IPS-NIHi7 (cell line): Measurements from ENCODE around the gene DENND1B.
"Not testable (repeated sequence)": the region's sequence is repeated elsewhere in the genome, so short reads cannot be mapped to it uniquely, and the experiment has no call there.

Experiments used
- DNase-seq: peaks from one replicate; pipeline ENCODE4 v3.0.0; 2012; ENCODE audit warnings: mixed read lengths; ENCODE audit errors: extremely low spot score

Gene DENND1B

GRCh38 chr1:197743578-197743977 is 31.7 kb downstream of the DENND1B start:
- no peak for DNase-seq

GRCh38 chr1:197740992-197741391 is 34.3 kb downstream of the DENND1B start:
- DNase-seq, result no peak

- DNase-seq, result no peak
Measured at GRCh38 chr1:197738927-197739326, 36.4 kb downstream of the DENND1B start.

- DNase-seq, result no peak
Measured at GRCh38 chr1:197737916-197738315, 37.4 kb downstream of the DENND1B start.

GRCh38 chr1:197736685-197737084 is 38.6 kb downstream of the DENND1B start:
- DNase-seq, result no peak

GRCh38 chr1:197735461-197735860 is 39.8 kb downstream of the DENND1B start:
- no peak for DNase-seq

- no peak for DNase-seq
Measured at GRCh38 chr1:197733324-197733723, 42.0 kb downstream of the DENND1B start.

GRCh38 chr1:197732187-197732586 is 43.1 kb downstream of the DENND1B start:
- DNase-seq, result no peak

- DNase-seq, result no peak
Measured at GRCh38 chr1:197731449-197731848, 43.8 kb downstream of the DENND1B start.

GRCh38 chr1:197725976-197726375 is 49.3 kb downstream of the DENND1B start:
- no peak for DNase-seq

- DNase-seq, result no peak
Measured at GRCh38 chr1:197725044-197725443, 50.2 kb downstream of the DENND1B start.

GRCh38 chr1:197715806-197716205 is 59.5 kb downstream of the DENND1B start:
- no peak for DNase-seq

GRCh38 chr1:197706601-197707000 is 68.7 kb downstream of the DENND1B start:
- no peak for DNase-seq

GRCh38 chr1:197705941-197706340 is 69.3 kb downstream of the DENND1B start:
- DNase-seq, result no peak

GRCh38 chr1:197700688-197701087 is 74.6 kb downstream of the DENND1B start:
- DNase-seq, result not testable (repeated sequence)

GRCh38 chr1:197696372-197696771 is 78.9 kb downstream of the DENND1B start:
- DNase-seq, result no peak

- no peak for DNase-seq
Measured at GRCh38 chr1:197695961-197696360, 79.3 kb downstream of the DENND1B start.

GRCh38 chr1:197692965-197693364 is 82.3 kb downstream of the DENND1B start:
- DNase-seq, result no peak

- no peak for DNase-seq
Measured at GRCh38 chr1:197691816-197692215, 83.5 kb downstream of the DENND1B start.

GRCh38 chr1:197690074-197690473 is 85.2 kb downstream of the DENND1B start:
- DNase-seq, result no peak

- DNase-seq, result no peak
Measured at GRCh38 chr1:197688233-197688632, 87.0 kb downstream of the DENND1B start.

- no peak for DNase-seq
Measured at GRCh38 chr1:197686702-197687355, 88.5 kb downstream of the DENND1B start.

GRCh38 chr1:197686231-197686630 is 89.0 kb downstream of the DENND1B start:
- no peak for DNase-seq

- no peak for DNase-seq
Measured at GRCh38 chr1:197685785-197686184, 89.5 kb downstream of the DENND1B start.
